ENCODE results near the gene SGMS1. TPM values are rescaled to one million over a fixed set of nuclear protein-coding genes. Genes with fewer than 3 reads are reported as not detected.
A peak's percentile ranks its signal among the peaks of the same experiment; 100 is the strongest.

SGMS1 gene
- total RNA-seq, 2 donors from 2014 or later = 32.5 to 35.9 TPM

- Histone ChIP-seq H3K9me3 (no peaks in the 10 kb centered on the region), H3K27me3 (no peaks in the 10 kb centered on the region), H3K36me3 (no peaks in the 10 kb centered on the region), H3K4me3 (no peak overlapping the region), H3K4me1 (peaks cover 0 to 33% of the 10 kb centered on the region in 2 donors), H3K27ac (peak overlapping the region; percentile 36 to 83)
- no peak for TF ChIP-seq CTCF (IDR thresholded peaks at IDR 0.05)
- DNase-seq (ENCODE audit: low spot score) = no peak
Measured at GRCh38 chr10:50381642-50382041, 242.1 kb downstream of the SGMS1 start.

GRCh38 chr10:50379616-50380015 is 244.1 kb downstream of the SGMS1 start:
- TF ChIP-seq CTCF (IDR thresholded peaks at IDR 0.05) = no peak
- Histone ChIP-seq H3K4me1 (peaks cover 0 to 33% of the 10 kb centered on the region in 2 donors), H3K4me3 (no peak overlapping the region), H3K27me3 (no peaks in the 10 kb centered on the region), H3K36me3 (no peaks in the 10 kb centered on the region), H3K27ac (no peak overlapping the region), H3K9me3 (no peaks in the 10 kb centered on the region)
- DNase-seq (ENCODE audit: low spot score) = no peak

- Histone ChIP-seq H3K27ac (no peak overlapping the region), H3K4me1 (peaks cover 0 to 42% of the 10 kb centered on the region in 2 donors)
- TF ChIP-seq CTCF (IDR thresholded peaks at IDR 0.05) = no peak
Measured at GRCh38 chr10:50375745-50376144, 248.0 kb downstream of the SGMS1 start.

GRCh38 chr10:50375051-50375452 is 248.7 kb downstream of the SGMS1 start:
- Histone ChIP-seq H3K27ac (peak overlapping the region in 1 of 2 donors; percentile 71), H3K9me3 (no peaks in the 10 kb centered on the region), H3K36me3 (no peaks in the 10 kb centered on the region), H3K27me3 (no peaks in the 10 kb centered on the region), H3K4me3 (no peak overlapping the region), H3K4me1 (peaks cover 0 to 38% of the 10 kb centered on the region in 2 donors)
- no peak for TF ChIP-seq CTCF (IDR thresholded peaks at IDR 0.05)
- DNase-seq (ENCODE audit: low spot score) = no peak

More at GRCh38 chr10:50375745-50376144, 248.0 kb downstream of the SGMS1 start:
- no peak overlapping the region for H3K4me3 ChIP-seq
- H3K27me3 ChIP-seq = no peaks in the 10 kb centered on the region
- no peaks in the 10 kb centered on the region for H3K36me3 ChIP-seq
- no peaks in the 10 kb centered on the region for H3K9me3 ChIP-seq
- no peak for DNase-seq (ENCODE audit: low spot score)

- TF ChIP-seq CTCF (IDR thresholded peaks at IDR 0.05) = no peak
- peaks cover 0 to 32% of the 10 kb centered on the region in 2 donors for H3K4me1 ChIP-seq
- no peak for DNase-seq (ENCODE audit: low spot score)
- no peak overlapping the region for H3K4me3 ChIP-seq
- no peaks in the 10 kb centered on the region for H3K36me3 ChIP-seq
- peak overlapping the region; percentile 28 to 71 for H3K27ac ChIP-seq
- no peaks in the 10 kb centered on the region for H3K27me3 ChIP-seq
- no peaks in the 10 kb centered on the region for H3K9me3 ChIP-seq
Measured at GRCh38 chr10:50373821-50374501, 249.8 kb downstream of the SGMS1 start.

- Histone ChIP-seq H3K4me3 (no peak overlapping the region), H3K27ac (no peak overlapping the region), H3K36me3 (no peaks in the 10 kb centered on the region), H3K4me1 (peaks cover 0 to 24% of the 10 kb centered on the region in 2 donors), H3K27me3 (no peaks in the 10 kb centered on the region), H3K9me3 (no peaks in the 10 kb centered on the region)
- TF ChIP-seq CTCF (IDR thresholded peaks at IDR 0.05) = no peak
- no peak for DNase-seq (ENCODE audit: low spot score)
Measured at GRCh38 chr10:50369931-50370330, 253.8 kb downstream of the SGMS1 start.

Data from right atrium auricular region (tissue), 2 donors.